HL-60 (cell line): Measurements from ENCODE around the gene BCL2L12.

ENCODE experiments used
- DNase-seq, 2 experiments: peaks; one replicate each; pipeline ENCODE4 v3.0.0-alpha.2; 2010 to 2020; ENCODE audit warnings: low read depth in 1 of 2, low spot score in 1 of 2
- H3K27ac ChIP-seq: fragments of 250-450 bp; sonication (Bioruptor Pico); replicated peaks from 2 replicates; pipeline ENCODE4 v1.5.1; 2020; ENCODE audit warnings: mild to moderate bottlenecking, moderate library complexity
- H3K27me3 ChIP-seq: fragments of 250-450 bp; sonication (Bioruptor Pico); 2 replicates; pipeline ENCODE4 v1.5.1; 2021; ENCODE audit warnings: mild to moderate bottlenecking, moderate library complexity; ENCODE audit not compliant: insufficient read depth, poor library complexity, severe bottlenecking
- H3K4me3 ChIP-seq: replicated peaks from 2 replicates; pipeline ENCODE4 v1.5.1; 2011; ENCODE audit warnings: mild to moderate bottlenecking, control low read depth, low read length; ENCODE audit not compliant: insufficient read depth
- GABPA ChIP-seq: IDR thresholded peaks from 2 replicates; pipeline ENCODE4 v1.6.1; 2012; ENCODE audit warnings: low read depth
- POLR2AphosphoS5 ChIP-seq: IDR thresholded peaks from 2 replicates; pipeline ENCODE4 v1.6.1; 2012; ENCODE audit warnings: low read depth
- SPI1 ChIP-seq: IDR thresholded peaks from 2 replicates; pipeline ENCODE4 v1.6.1; 2012; ENCODE audit warnings: low read depth, mild to moderate bottlenecking, borderline replicate concordance
- TF ChIP-seq, protein P1 (sequence below): IDR thresholded peaks from 2 replicates; pipeline ENCODE4 v1.6.1; 2012; ENCODE audit warnings: low read depth; ENCODE audit not compliant: insufficient replicate concordance
- TF ChIP-seq, protein P2 (sequence below): IDR thresholded peaks from one replicate; pipeline ENCODE4 v1.5.1; 2011; ENCODE audit warnings: low read length, control low read depth, inconsistent platforms; ENCODE audit not compliant: insufficient read depth

BCL2L12 gene

DNA sequence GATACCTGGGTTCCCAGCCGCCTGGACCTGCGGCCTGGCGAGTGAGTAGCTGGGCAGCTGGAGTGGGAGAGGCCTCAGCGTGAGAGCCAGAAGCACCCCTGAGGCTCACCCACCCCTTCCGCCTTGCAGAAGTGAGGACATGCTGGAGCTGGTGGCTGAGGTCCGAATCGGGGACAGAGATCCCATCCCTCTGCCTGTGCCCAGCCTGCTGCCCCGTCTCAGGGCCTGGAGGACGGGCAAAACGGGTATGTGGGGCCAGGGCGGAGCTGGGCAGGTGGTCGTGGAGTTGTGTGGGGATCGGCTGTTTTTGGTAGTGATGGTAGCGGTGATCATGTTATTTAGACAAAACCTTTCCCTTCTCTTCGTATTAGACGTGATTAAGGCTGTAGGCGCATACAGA, 19.1 kb upstream of the BCL2L12 start:
- Histone ChIP-seq H3K4me3 (no peak overlapping the region), H3K27ac (no peak overlapping the region), H3K27me3 (no peaks in the 10 kb centered on the region)
- TF ChIP-seq SPI1 (no peak), GABPA (no peak), POLR2AphosphoS5 (no peak)
- TF ChIP-seq, protein P1, sequence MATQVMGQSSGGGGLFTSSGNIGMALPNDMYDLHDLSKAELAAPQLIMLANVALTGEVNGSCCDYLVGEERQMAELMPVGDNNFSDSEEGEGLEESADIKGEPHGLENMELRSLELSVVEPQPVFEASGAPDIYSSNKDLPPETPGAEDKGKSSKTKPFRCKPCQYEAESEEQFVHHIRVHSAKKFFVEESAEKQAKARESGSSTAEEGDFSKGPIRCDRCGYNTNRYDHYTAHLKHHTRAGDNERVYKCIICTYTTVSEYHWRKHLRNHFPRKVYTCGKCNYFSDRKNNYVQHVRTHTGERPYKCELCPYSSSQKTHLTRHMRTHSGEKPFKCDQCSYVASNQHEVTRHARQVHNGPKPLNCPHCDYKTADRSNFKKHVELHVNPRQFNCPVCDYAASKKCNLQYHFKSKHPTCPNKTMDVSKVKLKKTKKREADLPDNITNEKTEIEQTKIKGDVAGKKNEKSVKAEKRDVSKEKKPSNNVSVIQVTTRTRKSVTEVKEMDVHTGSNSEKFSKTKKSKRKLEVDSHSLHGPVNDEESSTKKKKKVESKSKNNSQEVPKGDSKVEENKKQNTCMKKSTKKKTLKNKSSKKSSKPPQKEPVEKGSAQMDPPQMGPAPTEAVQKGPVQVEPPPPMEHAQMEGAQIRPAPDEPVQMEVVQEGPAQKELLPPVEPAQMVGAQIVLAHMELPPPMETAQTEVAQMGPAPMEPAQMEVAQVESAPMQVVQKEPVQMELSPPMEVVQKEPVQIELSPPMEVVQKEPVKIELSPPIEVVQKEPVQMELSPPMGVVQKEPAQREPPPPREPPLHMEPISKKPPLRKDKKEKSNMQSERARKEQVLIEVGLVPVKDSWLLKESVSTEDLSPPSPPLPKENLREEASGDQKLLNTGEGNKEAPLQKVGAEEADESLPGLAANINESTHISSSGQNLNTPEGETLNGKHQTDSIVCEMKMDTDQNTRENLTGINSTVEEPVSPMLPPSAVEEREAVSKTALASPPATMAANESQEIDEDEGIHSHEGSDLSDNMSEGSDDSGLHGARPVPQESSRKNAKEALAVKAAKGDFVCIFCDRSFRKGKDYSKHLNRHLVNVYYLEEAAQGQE = no peak
- TF ChIP-seq, protein P2, sequence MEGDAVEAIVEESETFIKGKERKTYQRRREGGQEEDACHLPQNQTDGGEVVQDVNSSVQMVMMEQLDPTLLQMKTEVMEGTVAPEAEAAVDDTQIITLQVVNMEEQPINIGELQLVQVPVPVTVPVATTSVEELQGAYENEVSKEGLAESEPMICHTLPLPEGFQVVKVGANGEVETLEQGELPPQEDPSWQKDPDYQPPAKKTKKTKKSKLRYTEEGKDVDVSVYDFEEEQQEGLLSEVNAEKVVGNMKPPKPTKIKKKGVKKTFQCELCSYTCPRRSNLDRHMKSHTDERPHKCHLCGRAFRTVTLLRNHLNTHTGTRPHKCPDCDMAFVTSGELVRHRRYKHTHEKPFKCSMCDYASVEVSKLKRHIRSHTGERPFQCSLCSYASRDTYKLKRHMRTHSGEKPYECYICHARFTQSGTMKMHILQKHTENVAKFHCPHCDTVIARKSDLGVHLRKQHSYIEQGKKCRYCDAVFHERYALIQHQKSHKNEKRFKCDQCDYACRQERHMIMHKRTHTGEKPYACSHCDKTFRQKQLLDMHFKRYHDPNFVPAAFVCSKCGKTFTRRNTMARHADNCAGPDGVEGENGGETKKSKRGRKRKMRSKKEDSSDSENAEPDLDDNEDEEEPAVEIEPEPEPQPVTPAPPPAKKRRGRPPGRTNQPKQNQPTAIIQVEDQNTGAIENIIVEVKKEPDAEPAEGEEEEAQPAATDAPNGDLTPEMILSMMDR = no peak
- DNase-seq = no peak

GRCh38 chr19:49651029-49651819, 14.5 kb upstream of the BCL2L12 start:
- no peak for DNase-seq
- H3K27ac ChIP-seq = no peak overlapping the region
- no peak for TF ChIP-seq SPI1
- TF ChIP-seq, protein P2 = no peak
- no peak for TF ChIP-seq POLR2AphosphoS5
- TF ChIP-seq GABPA = no peak
- TF ChIP-seq, protein P1 = no peak

DNA sequence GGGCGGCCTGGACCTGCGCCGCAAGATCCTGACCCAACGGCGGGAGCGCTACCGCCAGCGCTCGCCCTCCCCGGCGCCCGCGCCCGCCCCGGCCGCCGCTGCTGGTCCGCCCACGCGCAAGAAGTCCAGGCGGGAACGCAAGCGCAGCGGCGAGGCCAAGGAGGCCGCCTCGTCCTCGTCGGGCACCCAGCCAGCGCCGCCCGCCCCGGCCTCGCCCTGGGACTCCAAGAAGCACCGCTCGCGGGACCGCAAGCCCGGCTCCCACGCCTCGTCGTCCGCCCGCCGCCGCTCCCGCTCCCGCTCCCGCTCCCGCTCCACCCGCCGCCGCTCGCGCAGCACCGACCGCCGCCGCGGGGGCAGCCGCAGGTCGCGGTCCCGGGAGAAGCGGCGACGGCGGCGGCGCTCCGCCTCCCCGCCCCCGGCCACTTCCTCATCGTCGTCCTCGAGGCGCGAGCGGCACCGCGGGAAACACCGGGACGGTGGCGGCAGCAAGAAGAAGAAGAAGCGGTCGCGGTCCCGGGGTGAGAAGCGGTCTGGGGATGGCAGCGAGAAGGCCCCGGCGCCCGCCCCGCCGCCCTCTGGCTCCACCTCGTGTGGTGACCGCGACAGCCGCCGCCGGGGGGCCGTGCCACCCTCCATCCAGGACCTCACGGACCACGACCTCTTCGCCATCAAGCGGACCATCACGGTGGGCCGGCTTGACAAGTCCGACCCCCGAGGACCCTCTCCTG, 13.7 kb upstream of the BCL2L12 start:
- TF ChIP-seq, protein P1 = no peak
- TF ChIP-seq, protein P2 = no peak
- TF ChIP-seq GABPA = no peak
- no peak for TF ChIP-seq SPI1
- no peak for TF ChIP-seq POLR2AphosphoS5
- H3K27me3 ChIP-seq = no peaks in the 10 kb centered on the region
- no peak overlapping the region for H3K4me3 ChIP-seq
- DNase-seq = no peak
- no peak overlapping the region for H3K27ac ChIP-seq

More at GRCh38 chr19:49651029-49651819, 14.5 kb upstream of the BCL2L12 start:
- H3K4me3 ChIP-seq = no peak overlapping the region
- no peaks in the 10 kb centered on the region for H3K27me3 ChIP-seq
